Type B pancreatic cell (in vitro differentiated cells): Measurements from ENCODE around the gene ITPKB. TPM values are rescaled to one million over a fixed set of nuclear protein-coding genes. Genes with fewer than 3 reads are reported as not detected.

Experiments used
- DNase-seq: peaks from one replicate; pipeline ENCODE4 v3.0.0; 2021; ENCODE audit warnings: mixed read lengths; ENCODE audit not compliant: unreplicated experiment; ENCODE audit errors: extremely low spot score
- H3K27ac Mint-ChIP-seq: 2 replicates; pipeline ENCODE4 v1.8.0; 2021; ENCODE audit warnings: mild to moderate bottlenecking, mixed read lengths
- H3K27me3 Mint-ChIP-seq: 2 replicates; pipeline ENCODE4 v1.8.0; 2021; ENCODE audit warnings: mixed read lengths
- H3K36me3 Mint-ChIP-seq: 2 replicates; pipeline ENCODE4 v1.8.0; 2021; ENCODE audit warnings: mixed read lengths
- H3K4me1 Mint-ChIP-seq: one replicate; pipeline ENCODE4 v1.8.0; 2021; ENCODE audit warnings: mixed read lengths; ENCODE audit not compliant: unreplicated experiment
- H3K4me3 Mint-ChIP-seq: 2 replicates; pipeline ENCODE4 v1.8.0; 2021; ENCODE audit warnings: mild to moderate bottlenecking, mixed read lengths
- H3K9me3 Mint-ChIP-seq: 2 replicates; pipeline ENCODE4 v1.8.0; 2021; ENCODE audit warnings: mixed read lengths
- CTCF ChIP-seq: fragments of 200-600 bp; sonication (generic); conservative IDR thresholded peaks from 2 replicates; pipeline ENCODE4 v1.5.0; 2021; ENCODE audit warnings: antibody characterized with exemption, mild to moderate bottlenecking
- total RNA-seq: library from RNA; stranded (reverse); gene quantifications from 2 replicates; pipeline ENCODE4 v1.2.1, GENCODE V29; 2021; ENCODE audit warnings: low replicate concordance

ITPKB gene
- total RNA-seq, 1 donor from 2014 or later, result 31.4 TPM

- H3K9me3 Mint-ChIP-seq, result no peaks in the 10 kb centered on the region
- no peak for DNase-seq
- H3K4me3 Mint-ChIP-seq, result peak overlapping the region; percentile 84
- peak overlapping the region; percentile 96 for H3K27ac Mint-ChIP-seq
- peaks cover 55% of the 10 kb centered on the region for H3K4me1 Mint-ChIP-seq
- H3K27me3 Mint-ChIP-seq, result no peaks in the 10 kb centered on the region
- no peak for TF ChIP-seq CTCF
- H3K36me3 Mint-ChIP-seq, result peaks cover 9% of the 10 kb centered on the region
Observed at GRCh38 chr1:226679262-226679661, 59.8 kb downstream of the ITPKB start.

GRCh38 chr1:226678701-226679100 is 60.4 kb downstream of the ITPKB start:
- H3K27ac Mint-ChIP-seq, result peak overlapping the region; percentile 34
- peaks cover 55% of the 10 kb centered on the region for H3K4me1 Mint-ChIP-seq
- H3K27me3 Mint-ChIP-seq, result no peaks in the 10 kb centered on the region
- DNase-seq, result no peak
- no peaks in the 10 kb centered on the region for H3K9me3 Mint-ChIP-seq
- H3K36me3 Mint-ChIP-seq, result peaks cover 5% of the 10 kb centered on the region
- no peak for TF ChIP-seq CTCF
- H3K4me3 Mint-ChIP-seq, result no peak overlapping the region

- Mint-ChIP-seq H3K4me1 (peaks cover 55% of the 10 kb centered on the region), H3K4me3 (no peak overlapping the region), H3K36me3 (peaks cover under 1% of the 10 kb centered on the region), H3K27ac (peak overlapping the region; percentile 34), H3K27me3 (no peaks in the 10 kb centered on the region), H3K9me3 (no peaks in the 10 kb centered on the region)
- TF ChIP-seq CTCF, result no peak
- DNase-seq, result no peak
Observed at GRCh38 chr1:226678251-226678650, 60.8 kb downstream of the ITPKB start.

GRCh38 chr1:226677027-226678020 is 61.8 kb downstream of the ITPKB start:
- peak overlapping the region; percentile 17 for H3K4me3 Mint-ChIP-seq
- no peak for TF ChIP-seq CTCF
- peak overlapping the region; percentile 59 for H3K27ac Mint-ChIP-seq
- H3K4me1 Mint-ChIP-seq, result peaks cover 59% of the 10 kb centered on the region
- DNase-seq, result no peak
- H3K27me3 Mint-ChIP-seq, result no peaks in the 10 kb centered on the region
- H3K36me3 Mint-ChIP-seq, result peaks cover 4% of the 10 kb centered on the region
- no peaks in the 10 kb centered on the region for H3K9me3 Mint-ChIP-seq

- Mint-ChIP-seq H3K4me1 (peaks cover 68% of the 10 kb centered on the region), H3K27ac (no peak overlapping the region), H3K9me3 (no peaks in the 10 kb centered on the region), H3K36me3 (peaks cover 5% of the 10 kb centered on the region), H3K27me3 (no peaks in the 10 kb centered on the region), H3K4me3 (no peak overlapping the region)
- DNase-seq, result no peak
- TF ChIP-seq CTCF, result no peak
Observed at GRCh38 chr1:226676381-226676780, 62.7 kb downstream of the ITPKB start.
